Measurements from ENCODE around the gene PKP2.

- no peak for TF ChIP-seq CTCF (IDR thresholded peaks at IDR 0.05)
- no peak for TF ChIP-seq POLR2A (IDR thresholded peaks at IDR 0.05)
These were observed 122.9 kb downstream of the PKP2 start for GRCh38 chr12:32773691-32774090.
